Uterus (tissue), 2 donors: ENCODE data around the gene SYTL3.

ENCODE experiments used
- CTCF ChIP-seq, 4 experiments: fragments of 200-600 bp in 2 of 4; fragments of 450-650 bp in 2 of 4; sonication (generic) in 2 of 4; IDR thresholded peaks; one replicate each; pipeline ENCODE4 v1.5.1; 2016 to 2019; ENCODE audit warnings: antibody characterized with exemption in 4 of 4, mild to moderate bottlenecking in 2 of 4, moderate library complexity in 1 of 4
- POLR2A ChIP-seq, 2 donors: fragments of 450-650 bp; IDR thresholded peaks; one replicate each; pipeline ENCODE4 v1.6.1; 2016; ENCODE audit warnings: antibody characterized with exemption in 2 of 2, mild to moderate bottlenecking in 1 of 2, moderate library complexity in 1 of 2

GRCh38 chr6:158627940-158628211 is 22.0 kb upstream of the SYTL3 start:
- no peak for TF ChIP-seq CTCF (IDR thresholded peaks at IDR 0.05)
- TF ChIP-seq POLR2A (IDR thresholded peaks at IDR 0.05): no peak
